ENCODE measurements around the gene SLC9A7. TPM values are rescaled to one million over a fixed set of nuclear protein-coding genes. Genes with fewer than 3 reads are reported as not detected.

The SLC9A7 gene
- polyA plus RNA-seq, 3 donors, result 4.3 to 4.7 (median 4.5) TPM

DNA sequence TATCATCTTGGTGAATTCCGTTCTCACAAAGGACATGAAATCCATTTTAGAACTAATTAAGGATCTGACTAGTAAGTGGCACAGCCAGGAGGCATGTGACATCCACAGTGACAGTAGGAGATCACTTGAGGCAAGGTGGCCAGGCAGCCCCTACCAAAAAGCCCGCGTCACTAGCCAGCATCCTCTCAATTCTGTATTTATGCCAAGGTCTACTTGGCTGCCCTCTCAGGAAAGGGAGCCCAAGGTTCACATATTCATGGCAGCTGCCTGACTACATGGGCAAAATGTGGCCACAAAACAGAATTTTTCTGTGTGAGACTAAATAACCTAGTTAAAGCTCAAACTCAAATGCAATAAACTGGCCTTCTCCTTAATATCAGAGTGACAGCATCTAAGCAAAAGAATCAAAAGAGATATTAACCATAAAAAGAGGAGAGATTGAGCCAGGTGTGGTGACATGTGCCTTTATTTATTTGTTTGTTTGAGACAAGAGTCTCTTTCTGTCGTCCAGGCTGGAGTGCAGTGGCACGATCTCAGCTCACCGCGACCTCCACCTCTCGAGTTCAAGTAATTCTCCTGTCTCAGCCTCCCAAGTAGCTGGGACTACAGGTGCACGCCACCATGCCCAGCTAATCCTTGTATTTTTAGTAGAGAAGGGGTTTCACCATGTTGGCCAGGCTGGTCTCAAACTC lies 51.5 kb downstream of the SLC9A7 start:
- no peak for DNase-seq (ENCODE audit: low read depth in 3 of 3, low spot score in 2 of 3)

GRCh38 chrX:46704767-46705386 lies 54.0 kb downstream of the SLC9A7 start:
- DNase-seq (ENCODE audit: low read depth in 3 of 3, low spot score in 2 of 3), result no peak

DNA sequence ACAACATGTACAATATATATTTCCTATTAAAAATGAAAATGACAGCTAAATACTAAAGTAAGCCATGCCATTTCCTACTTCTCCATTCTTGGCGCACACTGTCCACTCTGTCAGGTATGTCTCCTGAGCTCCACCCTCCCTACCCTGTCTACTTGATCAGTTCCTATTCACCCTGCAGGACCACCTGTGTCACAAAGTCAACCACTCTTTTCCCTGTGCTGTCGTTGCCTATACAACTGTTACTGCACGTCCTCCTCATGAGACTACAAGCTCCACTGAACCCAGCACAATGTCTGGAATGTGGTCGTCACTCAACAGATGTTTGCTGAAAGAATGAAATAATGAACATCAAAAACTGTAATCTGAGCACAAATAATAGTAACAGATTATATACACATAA lies 54.9 kb downstream of the SLC9A7 start:
- DNase-seq (ENCODE audit: low read depth in 3 of 3, low spot score in 2 of 3), result peak in 1 of 3 donors; percentile 1

DNA sequence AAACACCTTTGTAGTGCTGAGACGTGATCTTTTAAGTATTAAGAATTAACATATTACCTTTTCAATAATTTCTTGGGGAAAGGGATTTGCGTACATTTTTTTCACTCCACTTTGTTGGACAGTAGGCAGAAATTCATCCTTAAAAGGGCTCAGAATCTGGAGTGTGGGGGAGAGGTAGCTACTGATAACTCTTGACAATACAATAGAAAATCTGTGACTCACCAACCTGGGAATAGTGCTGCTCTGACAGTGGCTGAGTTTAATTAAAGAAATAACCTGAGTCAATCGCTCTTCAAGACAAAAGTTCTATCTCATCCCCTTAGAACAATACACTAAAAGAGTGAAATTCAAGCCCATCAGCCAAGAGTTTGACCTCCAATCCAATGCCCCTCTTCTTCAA lies 60.2 kb downstream of the SLC9A7 start:
- no peak for DNase-seq (ENCODE audit: low read depth in 3 of 3, low spot score in 2 of 3)

DNA sequence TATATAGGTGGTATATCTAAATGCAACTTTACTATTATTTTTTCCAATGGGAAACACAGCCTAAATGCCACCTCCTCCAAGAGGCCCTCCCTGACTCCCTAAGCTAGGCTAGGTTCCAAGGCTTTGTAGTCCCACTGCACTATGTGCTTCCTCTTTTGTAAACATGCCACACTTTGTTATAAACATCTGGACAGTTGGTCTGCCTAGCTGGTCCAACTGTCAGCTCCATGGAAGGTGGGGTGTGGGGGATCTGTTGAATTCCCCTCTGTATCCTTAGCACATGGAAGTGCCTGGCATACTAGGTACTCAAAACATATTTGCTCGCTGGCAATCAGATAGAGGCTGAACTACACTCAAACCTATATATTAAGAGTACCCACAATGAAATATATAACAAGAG lies 63.4 kb downstream of the SLC9A7 start:
- DNase-seq (ENCODE audit: low read depth in 3 of 3, low spot score in 2 of 3), result no peak

GRCh38 chrX:46694549-46694948 lies 64.4 kb downstream of the SLC9A7 start:
- DNase-seq (ENCODE audit: low read depth in 3 of 3, low spot score in 2 of 3), result no peak

DNA sequence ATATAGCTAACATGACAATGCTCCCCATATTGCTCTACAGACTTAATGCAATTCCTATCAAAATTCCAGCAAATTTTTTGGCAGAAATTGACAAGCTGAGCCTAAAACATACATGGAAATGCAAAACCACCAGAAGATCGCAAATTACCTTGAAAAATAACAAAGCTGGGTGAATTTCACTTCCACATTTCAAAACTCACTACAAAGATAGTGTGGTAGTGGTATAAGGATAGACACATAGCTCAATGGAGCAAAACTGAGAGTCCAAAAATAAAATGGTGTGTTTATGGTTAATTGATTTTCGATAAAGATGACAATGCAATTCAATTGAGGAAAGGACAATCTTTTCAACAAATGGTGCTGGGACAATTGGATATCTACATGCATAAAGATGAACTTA lies 65.8 kb downstream of the SLC9A7 start:
- DNase-seq (ENCODE audit: low read depth in 3 of 3, low spot score in 2 of 3), result no peak

DNA sequence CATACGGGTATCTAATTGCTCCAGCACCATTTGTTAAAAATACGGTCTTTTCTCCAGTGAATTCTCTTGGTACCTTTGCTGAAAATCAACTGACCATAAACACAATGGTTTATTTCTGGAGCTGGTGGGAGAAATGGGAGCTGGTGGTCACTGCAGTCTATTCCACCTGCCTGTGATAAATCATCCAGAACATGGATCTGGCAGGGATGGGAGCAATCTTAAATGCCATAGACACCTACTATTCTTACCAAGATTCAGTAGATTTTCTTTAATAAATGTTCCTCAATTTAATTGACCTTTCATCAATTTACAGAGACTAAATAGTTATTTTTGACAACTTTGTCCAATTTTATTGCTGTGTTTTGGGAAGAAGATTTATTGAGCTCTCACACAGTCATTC lies 68.1 kb downstream of the SLC9A7 start:
- no peak for DNase-seq (ENCODE audit: low read depth in 3 of 3, low spot score in 2 of 3)

DNA sequence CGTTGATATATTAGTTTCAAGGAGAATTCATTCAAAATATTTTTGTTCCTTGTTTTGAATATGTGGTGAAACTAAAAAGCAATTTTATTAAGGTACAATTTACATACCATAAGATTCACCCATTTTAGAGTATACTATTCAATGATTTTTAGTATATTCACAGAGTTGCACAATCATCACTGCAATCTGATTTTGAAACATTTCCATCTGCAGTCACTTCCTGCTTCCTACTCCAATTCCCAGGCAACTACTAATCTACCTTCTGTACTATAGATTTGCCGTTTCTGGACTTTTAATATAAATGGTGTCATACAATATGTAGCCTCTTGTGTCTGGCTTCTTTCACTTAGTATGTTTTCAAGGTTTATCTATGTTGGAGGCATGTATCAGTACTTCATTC lies 71.3 kb downstream of the SLC9A7 start:
- DNase-seq (ENCODE audit: low read depth in 3 of 3, low spot score in 2 of 3), result no peak

- no peak for DNase-seq (ENCODE audit: low read depth in 3 of 3, low spot score in 2 of 3)
These were observed 72.8 kb downstream of the SLC9A7 start for GRCh38 chrX:46686003-46686645.

GRCh38 chrX:46683048-46683447 lies 75.9 kb downstream of the SLC9A7 start:
- DNase-seq (ENCODE audit: low read depth in 3 of 3, low spot score in 2 of 3), result no peak

GRCh38 chrX:46681849-46682248 lies 77.1 kb downstream of the SLC9A7 start:
- no peak for DNase-seq (ENCODE audit: low read depth in 3 of 3, low spot score in 2 of 3)

DNA sequence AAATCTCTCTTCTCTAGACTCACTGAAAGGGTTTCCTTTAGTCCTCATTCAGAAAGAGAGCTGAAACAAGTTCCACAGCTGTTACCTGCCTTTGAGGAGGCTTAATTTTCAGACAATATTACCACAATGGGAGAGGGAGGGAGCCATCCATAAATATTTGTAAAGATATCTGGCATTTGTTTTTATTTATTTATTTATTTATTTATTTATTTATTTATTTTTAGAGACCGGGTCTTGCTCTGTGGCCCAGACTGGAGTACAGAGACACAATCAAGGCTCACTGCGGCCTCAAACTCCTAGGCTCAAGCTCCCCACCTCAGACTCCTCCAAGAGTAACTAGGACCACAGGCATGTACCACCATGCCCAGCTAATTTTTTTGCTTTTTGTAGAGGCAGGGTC lies 80.7 kb downstream of the SLC9A7 start:
- DNase-seq (ENCODE audit: low read depth in 3 of 3, low spot score in 2 of 3), result no peak

GRCh38 chrX:46676399-46677356 lies 82.2 kb downstream of the SLC9A7 start:
- no peak for DNase-seq (ENCODE audit: low read depth in 3 of 3, low spot score in 2 of 3)

- DNase-seq (ENCODE audit: low read depth in 3 of 3, low spot score in 2 of 3), result no peak
These were observed 85.1 kb downstream of the SLC9A7 start for GRCh38 chrX:46673620-46674359.

DNA sequence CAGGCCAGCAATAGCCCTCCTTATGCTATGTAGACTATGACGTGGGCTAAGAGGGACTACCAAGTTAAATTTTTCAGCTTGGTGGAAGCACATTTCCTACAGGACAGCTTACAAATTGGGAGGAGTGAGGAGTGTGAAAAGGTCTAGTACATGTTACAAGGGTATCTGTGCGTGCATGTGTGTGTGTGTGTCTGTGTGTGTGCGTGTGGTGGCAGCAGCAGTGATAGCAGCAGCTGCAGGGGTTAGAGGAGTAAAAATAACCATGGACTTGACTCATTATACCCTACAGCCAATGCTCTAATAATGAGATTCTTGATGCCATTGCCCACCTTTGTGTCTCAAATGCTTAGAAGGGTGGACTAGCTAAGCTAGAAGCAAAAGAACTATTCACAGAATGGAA lies 88.6 kb downstream of the SLC9A7 start:
- DNase-seq (ENCODE audit: low read depth in 3 of 3, low spot score in 2 of 3), result no peak

- no peak for DNase-seq (ENCODE audit: low read depth in 3 of 3, low spot score in 2 of 3)
These were observed 92.1 kb downstream of the SLC9A7 start for GRCh38 chrX:46666831-46667230.

DNA sequence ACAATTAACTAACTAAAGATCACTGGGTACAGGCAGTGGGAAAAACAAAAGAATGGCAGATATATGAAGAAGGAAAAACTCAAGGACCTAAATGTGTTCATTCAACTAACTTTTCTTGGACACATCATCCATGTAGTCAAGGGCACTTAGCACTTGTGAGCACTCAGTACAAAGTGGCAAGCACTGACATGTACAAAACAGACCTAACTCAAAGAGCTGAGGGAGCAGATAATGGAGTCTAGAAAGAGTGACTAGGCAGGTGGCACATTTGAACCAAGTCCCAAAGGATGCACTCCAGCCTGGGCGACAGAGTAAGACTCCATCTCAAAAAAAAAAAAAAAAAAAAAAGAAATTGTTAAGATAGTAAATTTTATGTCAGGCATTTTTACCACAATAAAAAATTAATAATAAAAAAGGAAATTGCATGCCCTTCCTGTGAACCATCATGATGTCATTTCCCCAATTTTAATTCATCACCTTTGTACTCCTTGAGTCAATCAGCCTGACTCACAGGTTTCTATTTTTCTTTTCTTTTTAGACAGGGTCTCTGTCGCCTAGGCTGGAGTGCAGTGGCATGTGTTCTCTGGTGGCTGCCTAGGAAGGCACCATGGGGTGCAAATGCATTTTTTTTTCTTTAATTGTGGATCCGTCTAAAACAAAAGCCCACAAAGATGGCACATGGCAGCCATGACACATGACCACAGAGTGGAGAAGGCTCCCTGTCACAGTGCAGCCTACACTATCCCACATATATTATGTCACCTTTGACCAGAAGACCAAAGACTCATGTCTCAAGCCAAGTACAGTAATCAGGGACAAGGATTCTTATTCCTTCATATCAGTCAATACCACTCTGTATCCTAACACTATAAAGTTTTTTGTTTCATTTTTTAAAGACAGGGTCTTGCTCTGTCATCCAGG lies 93.4 kb downstream of the SLC9A7 start:
- no peak for DNase-seq (ENCODE audit: low read depth in 3 of 3, low spot score in 2 of 3)
